Head of caudate nucleus (tissue), 42 donors: ENCODE results near the gene DNM1.

Experiments used
- DNase-seq, 42 donors: peaks; one replicate each; pipeline versions ENCODE4 v3.0.0 to v3.0.0-alpha.2; 2020 to 2021; ENCODE audit warnings: mixed read lengths in 7 of 42
- intact Hi-C: fragments of 100-400 bp; cut with DNase I; formaldehyde crosslinking; loops from one replicate; pipeline ENCODE4 v1.15.0; 2022

Gene DNM1

GRCh38 chr9:128201441-128202369, 1.5 kb upstream of the DNM1 start:
- DNase-seq: peak in 34 of 42 donors; percentile 29 to 88 (median 58)
- intact Hi-C loops: no loop called here

- intact Hi-C loops: no loop called here
- no peak for DNase-seq
Measured at GRCh38 chr9:128202648-128203023, 543 bp upstream of the DNM1 start.

GRCh38 chr9:128203707-128204551, 750 bp downstream of the DNM1 start:
- DNase-seq: peak in 29 of 42 donors; percentile 19 to 78 (median 51)

GRCh38 chr9:128204858-128205257, 1.7 kb downstream of the DNM1 start:
- DNase-seq: no peak

More at GRCh38 chr9:128203707-128204551, 750 bp downstream of the DNM1 start:
- intact Hi-C loops: no loop called here

GRCh38 chr9:128205296-128205944, 2.2 kb downstream of the DNM1 start:
- no peak for DNase-seq
- intact Hi-C loops: no loop called here

More at GRCh38 chr9:128204858-128205257, 1.7 kb downstream of the DNM1 start:
- intact Hi-C loops: no loop called here

GRCh38 chr9:128206484-128206883, 3.3 kb downstream of the DNM1 start:
- intact Hi-C loops: no loop called here
- DNase-seq: no peak

GRCh38 chr9:128206916-128207910, 4.0 kb downstream of the DNM1 start:
- intact Hi-C loops: no loop called here
- no peak for DNase-seq

GRCh38 chr9:128208386-128208785, 5.2 kb downstream of the DNM1 start:
- DNase-seq: no peak
- intact Hi-C loops: no loop called here

- DNase-seq: no peak
- intact Hi-C loops: no loop called here
Measured at GRCh38 chr9:128208946-128209669, 5.9 kb downstream of the DNM1 start.

- peak in 1 of 42 donors; percentile 13 for DNase-seq
- intact Hi-C loops: no loop called here
Measured at GRCh38 chr9:128211186-128211980, 8.2 kb downstream of the DNM1 start.

- no peak for DNase-seq
- intact Hi-C loops: no loop called here
Measured at GRCh38 chr9:128211981-128212281, 8.8 kb downstream of the DNM1 start.

- DNase-seq: no peak
- intact Hi-C loops: no loop called here
Measured at GRCh38 chr9:128213746-128214497, 10.7 kb downstream of the DNM1 start.

GRCh38 chr9:128214571-128215490, 11.7 kb downstream of the DNM1 start:
- no peak for DNase-seq
- intact Hi-C loops: no loop called here

GRCh38 chr9:128215491-128216409, 12.6 kb downstream of the DNM1 start:
- peak; percentile 26 to 91 (median 68) for DNase-seq
- intact Hi-C loops: no loop called here
